Neural cell (in vitro differentiated cells): Measurements from ENCODE around the gene IRS2. TPM values are rescaled to one million over a fixed set of nuclear protein-coding genes. Genes with fewer than 3 reads are reported as not detected.
A peak's percentile ranks its signal among the peaks of the same experiment; 100 is the strongest.

Source experiments
- H2AFZ ChIP-seq: fragments of 200-600, 300-800 bp; sonication (generic), shearing (Covaris generic); 2 replicates; pipeline ENCODE4 v1.6.0; 2014; ENCODE audit warnings: low read depth, mild to moderate bottlenecking, antibody characterized with exemption, low read length, moderate library complexity
- H3F3A ChIP-seq: fragments of 200-600 bp; shearing (Covaris generic); 2 replicates; pipeline ENCODE4 v1.6.1; 2016; ENCODE audit warnings: mild to moderate bottlenecking, moderate library complexity, mixed read lengths, antibody characterized with exemption, low read length; ENCODE audit not compliant: insufficient read depth, poor library complexity, severe bottlenecking
- H3K27ac ChIP-seq: fragments of 200-600, 300-800 bp; sonication (generic), shearing (Covaris generic); 2 replicates; pipeline ENCODE4 v1.5.1; 2014; ENCODE audit warnings: mild to moderate bottlenecking, low read length, moderate library complexity
- H3K27me3 ChIP-seq: fragments of 300-800, 200-600 bp; sonication (generic), shearing (Covaris generic); 2 replicates; pipeline ENCODE4 v1.6.0; 2014; ENCODE audit warnings: mild to moderate bottlenecking, low read depth, low read length, moderate library complexity; ENCODE audit not compliant: insufficient read depth
- H3K36me3 ChIP-seq: fragments of 300-800, 200-600 bp; sonication (generic), shearing (Covaris generic); 2 replicates; pipeline ENCODE4 v1.5.1; 2014; ENCODE audit warnings: mild to moderate bottlenecking, antibody characterized with exemption, low read length, moderate library complexity; ENCODE audit not compliant: insufficient read depth
- H3K4me2 ChIP-seq: fragments of 300-800, 200-600 bp; sonication (generic), shearing (Covaris generic); 2 replicates; pipeline ENCODE4 v1.6.0; 2014; ENCODE audit warnings: mild to moderate bottlenecking, low read length
- H3K4me3 ChIP-seq: fragments of 300-800, 200-600 bp; sonication (generic), shearing (Covaris generic); 2 replicates; pipeline ENCODE4 v1.5.1; 2014; ENCODE audit warnings: mild to moderate bottlenecking, low read length, moderate library complexity
- H3K79me2 ChIP-seq: fragments of 200-600 bp; shearing (Covaris generic); replicated peaks from 2 replicates; pipeline ENCODE4 v1.6.0; 2014; ENCODE audit warnings: mild to moderate bottlenecking, low read length, moderate library complexity; ENCODE audit not compliant: insufficient read depth
- H3K9ac ChIP-seq: fragments of 300-800, 200-600 bp; sonication (generic), shearing (Covaris generic); 2 replicates; pipeline ENCODE4 v1.6.1; 2016; ENCODE audit warnings: mild to moderate bottlenecking, low read length, mixed read lengths
- H3K9me2 ChIP-seq: fragments of 200-600 bp; shearing (Covaris generic); 2 replicates; pipeline ENCODE4 v1.6.1; 2016; ENCODE audit warnings: mild to moderate bottlenecking, low read length, mixed read lengths; ENCODE audit not compliant: insufficient read depth
- H3K9me3 ChIP-seq: fragments of 200-600, 300-800 bp; sonication (generic), shearing (Covaris generic); 2 replicates; pipeline ENCODE4 v1.6.1; 2016; ENCODE audit warnings: mild to moderate bottlenecking, mixed run types, low read length, moderate library complexity, mixed read lengths
- H4K20me1 ChIP-seq: fragments of 200-600 bp; shearing (Covaris generic); 2 replicates; pipeline ENCODE4 v1.6.1; 2016; ENCODE audit warnings: mild to moderate bottlenecking, mixed run types; ENCODE audit not compliant: insufficient read depth
- EP300 ChIP-seq: fragments of 450-650 bp; conservative IDR thresholded peaks from 2 replicates; pipeline ENCODE4 v1.6.1; 2014; ENCODE audit warnings: antibody characterized with exemption, mild to moderate bottlenecking, moderate library complexity; ENCODE audit not compliant: poor library complexity, severe bottlenecking
- EZH2 ChIP-seq: fragments of 200-600, 300-800 bp; shearing (Covaris generic), sonication (generic); IDR thresholded peaks from 2 replicates; pipeline ENCODE4 v1.6.1; 2014; ENCODE audit warnings: antibody characterized with exemption, low read length, borderline replicate concordance, mild to moderate bottlenecking; ENCODE audit not compliant: insufficient read depth, poor library complexity, severe bottlenecking
- MXI1 ChIP-seq: fragments of 450-650 bp; conservative IDR thresholded peaks from 2 replicates; pipeline ENCODE4 v1.6.1; 2014; ENCODE audit warnings: antibody characterized with exemption, mild to moderate bottlenecking; ENCODE audit not compliant: poor library complexity, severe bottlenecking
- POLR2AphosphoS5 ChIP-seq: IDR thresholded peaks from 2 replicates; pipeline ENCODE4 v1.6.1; 2012
- RAD21 ChIP-seq: fragments of 450-650 bp; conservative IDR thresholded peaks from 2 replicates; pipeline ENCODE4 v1.6.1; 2014; ENCODE audit warnings: antibody characterized with exemption, mild to moderate bottlenecking, moderate library complexity
- REST ChIP-seq: IDR thresholded peaks from 2 replicates; pipeline ENCODE4 v1.6.1; 2012; ENCODE audit warnings: borderline replicate concordance
- SMC3 ChIP-seq: fragments of 450-650 bp; conservative IDR thresholded peaks from 2 replicates; pipeline ENCODE4 v1.6.1; 2014; ENCODE audit warnings: antibody characterized with exemption, mild to moderate bottlenecking, moderate library complexity; ENCODE audit not compliant: poor library complexity
- TAF1 ChIP-seq: IDR thresholded peaks from 2 replicates; pipeline ENCODE4 v1.6.1; 2012; ENCODE audit warnings: low read depth
- polyA minus RNA-seq: library from RNA; depleted of rRNA, polyadenylated mRNA; stranded (reverse); fragments of >200 nt; gene quantifications from 2 replicates; pipeline ENCODE4 v1.2.3, GENCODE V29; 2014
- polyA plus RNA-seq: library from polyadenylated mRNA; depleted of rRNA; stranded (reverse); fragments of >200 nt; gene quantifications from 2 replicates; pipeline ENCODE4 v1.2.3, GENCODE V29; 2014
- TF ChIP-seq, protein P1 (sequence below): fragments of 450-650 bp; IDR thresholded peaks from 2 replicates; pipeline ENCODE4 v1.5.1; 2014; ENCODE audit warnings: antibody characterized with exemption, mild to moderate bottlenecking, moderate library complexity; ENCODE audit not compliant: poor library complexity, severe bottlenecking

Gene IRS2, protein sequence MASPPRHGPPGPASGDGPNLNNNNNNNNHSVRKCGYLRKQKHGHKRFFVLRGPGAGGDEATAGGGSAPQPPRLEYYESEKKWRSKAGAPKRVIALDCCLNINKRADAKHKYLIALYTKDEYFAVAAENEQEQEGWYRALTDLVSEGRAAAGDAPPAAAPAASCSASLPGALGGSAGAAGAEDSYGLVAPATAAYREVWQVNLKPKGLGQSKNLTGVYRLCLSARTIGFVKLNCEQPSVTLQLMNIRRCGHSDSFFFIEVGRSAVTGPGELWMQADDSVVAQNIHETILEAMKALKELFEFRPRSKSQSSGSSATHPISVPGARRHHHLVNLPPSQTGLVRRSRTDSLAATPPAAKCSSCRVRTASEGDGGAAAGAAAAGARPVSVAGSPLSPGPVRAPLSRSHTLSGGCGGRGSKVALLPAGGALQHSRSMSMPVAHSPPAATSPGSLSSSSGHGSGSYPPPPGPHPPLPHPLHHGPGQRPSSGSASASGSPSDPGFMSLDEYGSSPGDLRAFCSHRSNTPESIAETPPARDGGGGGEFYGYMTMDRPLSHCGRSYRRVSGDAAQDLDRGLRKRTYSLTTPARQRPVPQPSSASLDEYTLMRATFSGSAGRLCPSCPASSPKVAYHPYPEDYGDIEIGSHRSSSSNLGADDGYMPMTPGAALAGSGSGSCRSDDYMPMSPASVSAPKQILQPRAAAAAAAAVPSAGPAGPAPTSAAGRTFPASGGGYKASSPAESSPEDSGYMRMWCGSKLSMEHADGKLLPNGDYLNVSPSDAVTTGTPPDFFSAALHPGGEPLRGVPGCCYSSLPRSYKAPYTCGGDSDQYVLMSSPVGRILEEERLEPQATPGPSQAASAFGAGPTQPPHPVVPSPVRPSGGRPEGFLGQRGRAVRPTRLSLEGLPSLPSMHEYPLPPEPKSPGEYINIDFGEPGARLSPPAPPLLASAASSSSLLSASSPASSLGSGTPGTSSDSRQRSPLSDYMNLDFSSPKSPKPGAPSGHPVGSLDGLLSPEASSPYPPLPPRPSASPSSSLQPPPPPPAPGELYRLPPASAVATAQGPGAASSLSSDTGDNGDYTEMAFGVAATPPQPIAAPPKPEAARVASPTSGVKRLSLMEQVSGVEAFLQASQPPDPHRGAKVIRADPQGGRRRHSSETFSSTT (N-terminal part only)
- polyA plus RNA-seq (5.8 and 7.1 TPM in 2 replicates), polyA minus RNA-seq (13.8 and 15.6 TPM in 2 replicates)

DNA sequence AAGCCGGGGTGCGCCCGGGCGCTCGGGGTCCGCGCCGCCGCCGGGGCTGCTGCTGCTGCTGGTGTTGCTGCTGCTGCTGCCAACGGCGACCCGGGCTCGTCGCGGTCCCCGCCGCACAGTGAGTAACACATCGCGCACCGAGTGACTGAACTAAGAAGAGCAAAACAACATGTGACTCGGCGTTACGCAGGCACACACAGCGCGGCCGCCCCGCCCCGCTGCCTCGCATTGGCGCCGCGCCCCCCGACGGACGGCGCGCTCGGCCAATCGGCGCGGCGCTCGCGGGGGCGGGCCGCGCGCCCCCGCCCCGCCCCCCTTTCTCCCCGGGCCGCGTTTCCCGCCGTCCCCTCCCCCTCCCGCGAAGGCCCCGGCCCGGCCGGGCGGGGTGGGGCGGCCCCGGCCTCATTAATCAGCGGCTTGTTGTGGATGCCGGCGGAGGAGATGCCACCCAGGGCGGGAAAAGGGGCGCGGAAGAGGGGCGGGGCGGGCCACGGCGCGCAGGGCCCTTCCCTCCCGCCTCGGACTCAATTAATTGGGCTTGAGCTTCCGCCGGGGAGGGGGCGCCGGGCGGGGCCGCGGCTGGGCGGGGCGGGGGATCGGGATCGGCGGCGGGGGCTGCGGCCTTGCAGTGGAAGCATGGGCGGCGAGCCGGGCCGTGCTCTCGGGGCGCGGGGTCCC is at the start of gene IRS2:
IRS2 (minus strand) TSS at position 127 of the 678 bp plus-strand sequence. CDS start 530 bp downstream, outside the sequence.
- Histone ChIP-seq H3K4me2 (peak within 1 kb of the TSS; percentile 63), H3K9me2 (no peaks in the 10 kb centered on the region), H3K79me2 (peaks cover 3% of the 10 kb centered on the region), H3K27me3 (no peaks in the 10 kb centered on the region), H2AFZ (peak within 1 kb of the TSS; percentile 36), H3K36me3 (peaks cover 3% of the 10 kb centered on the region), H3K9me3 (no peaks in the 10 kb centered on the region), H3K4me3 (peak within 1 kb of the TSS; percentile 87), H3F3A (peaks cover 3% of the 10 kb centered on the region), H3K27ac (peak within 1 kb of the TSS; percentile 77), H3K9ac (peak within 1 kb of the TSS; percentile 82), H4K20me1 (no peaks in the 10 kb centered on the region)
- TF ChIP-seq SMC3 = peak; percentile 20
- TF ChIP-seq REST = peak; percentile 85
- TF ChIP-seq, protein P1, sequence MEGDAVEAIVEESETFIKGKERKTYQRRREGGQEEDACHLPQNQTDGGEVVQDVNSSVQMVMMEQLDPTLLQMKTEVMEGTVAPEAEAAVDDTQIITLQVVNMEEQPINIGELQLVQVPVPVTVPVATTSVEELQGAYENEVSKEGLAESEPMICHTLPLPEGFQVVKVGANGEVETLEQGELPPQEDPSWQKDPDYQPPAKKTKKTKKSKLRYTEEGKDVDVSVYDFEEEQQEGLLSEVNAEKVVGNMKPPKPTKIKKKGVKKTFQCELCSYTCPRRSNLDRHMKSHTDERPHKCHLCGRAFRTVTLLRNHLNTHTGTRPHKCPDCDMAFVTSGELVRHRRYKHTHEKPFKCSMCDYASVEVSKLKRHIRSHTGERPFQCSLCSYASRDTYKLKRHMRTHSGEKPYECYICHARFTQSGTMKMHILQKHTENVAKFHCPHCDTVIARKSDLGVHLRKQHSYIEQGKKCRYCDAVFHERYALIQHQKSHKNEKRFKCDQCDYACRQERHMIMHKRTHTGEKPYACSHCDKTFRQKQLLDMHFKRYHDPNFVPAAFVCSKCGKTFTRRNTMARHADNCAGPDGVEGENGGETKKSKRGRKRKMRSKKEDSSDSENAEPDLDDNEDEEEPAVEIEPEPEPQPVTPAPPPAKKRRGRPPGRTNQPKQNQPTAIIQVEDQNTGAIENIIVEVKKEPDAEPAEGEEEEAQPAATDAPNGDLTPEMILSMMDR = no peak
- TF ChIP-seq RAD21 = peak; percentile 45
- TF ChIP-seq EP300 = peak; percentile 24
- peak; percentile 99 for TF ChIP-seq POLR2AphosphoS5
- peak; percentile 86 for TF ChIP-seq TAF1
- no peak for TF ChIP-seq MXI1
- TF ChIP-seq EZH2 = no peak
